Activated T-cell treated with anti-CD3 and anti-CD28 coated beads for 4 hours (primary cell): ENCODE data around the gene COLEC11.
"Not testable (repeated sequence)": the region's sequence is repeated elsewhere in the genome, so short reads cannot be mapped to it uniquely, and the experiment has no call there.

Experiments
- DNase-seq: peaks from one replicate; pipeline ENCODE4 v3.0.0-alpha.2; 2020

The COLEC11 gene

GRCh38 chr2:3606370-3607201 lies 11.7 kb downstream of the COLEC11 start:
- DNase-seq: no peak

- DNase-seq: no peak
These were observed 13.7 kb downstream of the COLEC11 start for GRCh38 chr2:3608373-3609278.

DNA sequence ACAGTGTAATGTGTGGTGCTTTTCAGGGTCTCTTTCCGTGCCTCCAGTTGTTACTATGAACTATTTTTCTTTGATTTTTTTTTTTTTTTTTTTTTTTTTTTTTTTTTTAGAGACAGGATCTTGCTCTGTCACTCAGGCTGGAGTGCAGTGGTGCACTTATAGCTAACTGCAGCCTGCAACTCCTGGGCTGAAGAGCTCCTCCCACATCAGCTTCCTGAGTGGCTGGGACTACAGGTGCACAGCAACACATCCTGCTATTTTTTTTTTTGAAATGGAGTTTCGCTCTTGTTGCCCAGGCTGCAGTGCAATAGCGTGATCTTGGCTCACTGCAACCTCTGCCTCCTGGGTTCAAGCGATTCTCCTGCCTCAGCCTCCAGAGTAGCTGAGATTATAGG lies 14.4 kb downstream of the COLEC11 start:
- not testable (repeated sequence) for DNase-seq

- no peak for DNase-seq
These were observed 15.5 kb downstream of the COLEC11 start for GRCh38 chr2:3610415-3610814.

DNA sequence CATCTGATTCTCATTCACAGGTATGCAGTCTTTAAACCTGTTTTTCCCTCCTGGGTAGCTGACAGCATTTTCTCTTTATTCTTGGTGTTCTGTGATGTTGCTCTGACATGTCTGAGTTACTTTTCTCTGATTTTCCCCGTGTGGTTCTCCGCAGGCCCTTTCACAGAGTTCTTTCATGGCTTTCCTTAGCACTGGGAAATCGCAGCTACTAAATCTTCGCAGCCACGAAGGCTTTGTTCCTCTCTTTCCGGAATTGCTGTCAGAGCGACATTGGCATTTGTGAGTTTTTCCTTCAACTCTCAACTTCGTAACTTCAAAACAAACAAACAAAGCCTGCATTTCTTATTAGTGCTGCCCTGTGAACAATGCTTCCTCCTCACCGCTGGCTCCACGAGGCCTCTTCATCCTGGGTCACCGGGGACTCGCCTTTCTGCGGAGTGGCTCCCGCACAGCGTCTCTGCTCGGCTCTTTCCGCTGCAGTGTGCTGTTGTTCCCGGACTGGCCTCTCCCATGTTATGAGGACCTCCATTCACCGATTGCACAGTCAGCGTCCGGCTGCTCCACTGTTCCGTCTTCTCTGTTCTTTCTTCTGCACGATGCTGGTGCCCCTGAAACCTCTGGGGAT lies 16.1 kb downstream of the COLEC11 start:
- DNase-seq: no peak

DNA sequence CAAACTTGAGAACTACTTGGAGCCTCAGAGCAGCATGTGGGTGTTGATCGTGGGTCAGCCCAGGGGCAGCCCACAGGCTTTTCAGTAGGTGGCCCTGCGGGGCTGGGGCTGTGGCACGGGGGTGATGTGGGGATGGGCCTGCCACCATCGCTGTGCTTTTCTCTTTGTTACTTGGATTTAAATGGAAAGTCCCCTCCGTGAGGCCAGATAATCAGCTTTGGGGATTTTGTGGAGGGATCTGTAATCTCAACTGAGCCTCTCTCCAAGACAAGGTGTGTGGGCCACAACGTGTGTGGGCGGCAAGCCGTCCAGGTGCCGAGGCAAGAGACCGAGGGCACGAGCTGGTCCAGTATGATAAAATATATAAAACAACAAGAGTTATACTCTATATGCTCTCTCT lies 16.7 kb downstream of the COLEC11 start:
- DNase-seq: no peak

- no peak for DNase-seq
These were observed 18.0 kb downstream of the COLEC11 start for GRCh38 chr2:3612639-3613523.

DNA sequence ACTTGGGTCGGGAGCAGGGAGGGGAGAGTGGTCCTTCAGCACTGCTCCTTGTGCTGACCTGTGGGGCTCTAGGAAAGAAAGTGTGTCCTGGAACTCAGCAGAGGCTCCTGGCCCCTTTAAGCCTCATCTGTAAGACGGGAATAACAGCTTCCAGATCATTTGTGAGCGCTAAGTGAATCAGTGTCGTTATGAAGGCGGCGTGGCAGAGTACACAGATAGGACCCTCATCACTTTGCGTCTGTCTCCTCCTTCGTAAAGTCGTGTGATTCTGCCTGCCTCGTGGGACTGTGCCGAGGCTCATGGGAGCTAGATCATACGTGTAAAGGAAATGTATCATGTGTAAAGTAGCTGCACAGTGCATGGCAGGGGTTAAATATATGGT lies 18.6 kb downstream of the COLEC11 start:
- no peak for DNase-seq

- not testable (repeated sequence) for DNase-seq
These were observed 19.8 kb downstream of the COLEC11 start for GRCh38 chr2:3614743-3615142.

- not testable (repeated sequence) for DNase-seq
These were observed 20.8 kb downstream of the COLEC11 start for GRCh38 chr2:3615541-3616200.

- DNase-seq: not testable (repeated sequence)
These were observed 21.7 kb downstream of the COLEC11 start for GRCh38 chr2:3616435-3617197.

- no peak for DNase-seq
These were observed 22.4 kb downstream of the COLEC11 start for GRCh38 chr2:3617198-3617890.

- DNase-seq: no peak
These were observed 23.5 kb downstream of the COLEC11 start for GRCh38 chr2:3618367-3618766.

DNA sequence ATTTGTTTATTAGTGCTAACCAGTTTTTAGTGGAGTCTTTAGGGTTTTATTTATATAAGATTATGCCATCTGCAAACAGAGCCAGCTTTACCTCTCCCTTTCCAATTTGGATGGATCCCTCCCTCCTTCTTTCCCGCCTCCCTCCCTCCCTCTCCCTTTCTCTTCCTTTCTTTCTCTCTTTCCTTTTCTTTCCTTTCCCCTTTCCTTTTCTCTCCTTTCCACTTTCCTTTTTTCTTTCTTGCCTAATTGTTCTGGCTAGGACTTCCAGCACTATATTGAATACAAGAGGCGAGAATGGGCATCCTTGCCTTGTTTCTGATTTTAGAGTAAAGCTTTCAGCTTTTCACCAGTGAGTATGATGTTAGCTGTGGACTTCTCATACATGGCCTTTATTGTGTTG lies 24.1 kb downstream of the COLEC11 start:
- DNase-seq: no peak

DNA sequence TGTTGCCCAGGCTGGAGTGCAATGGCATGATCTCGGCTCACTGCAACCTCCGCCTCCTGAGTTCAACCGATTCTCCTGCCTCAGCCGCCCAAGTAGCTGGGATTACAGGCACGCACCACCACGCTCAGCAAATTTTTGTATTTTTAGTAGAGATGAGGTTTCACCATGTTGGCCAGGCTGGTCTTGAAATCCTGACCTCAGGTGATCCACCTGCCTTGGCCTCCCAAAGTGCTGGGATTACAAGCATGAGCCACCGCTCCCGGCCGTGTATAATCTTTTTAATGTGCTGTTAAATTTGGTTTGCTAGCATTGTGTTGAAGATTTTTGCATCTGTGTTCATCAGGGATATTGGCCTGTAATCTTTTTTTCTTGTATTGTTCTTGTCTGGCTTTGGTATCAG lies 24.7 kb downstream of the COLEC11 start:
- DNase-seq: not testable (repeated sequence)

DNA sequence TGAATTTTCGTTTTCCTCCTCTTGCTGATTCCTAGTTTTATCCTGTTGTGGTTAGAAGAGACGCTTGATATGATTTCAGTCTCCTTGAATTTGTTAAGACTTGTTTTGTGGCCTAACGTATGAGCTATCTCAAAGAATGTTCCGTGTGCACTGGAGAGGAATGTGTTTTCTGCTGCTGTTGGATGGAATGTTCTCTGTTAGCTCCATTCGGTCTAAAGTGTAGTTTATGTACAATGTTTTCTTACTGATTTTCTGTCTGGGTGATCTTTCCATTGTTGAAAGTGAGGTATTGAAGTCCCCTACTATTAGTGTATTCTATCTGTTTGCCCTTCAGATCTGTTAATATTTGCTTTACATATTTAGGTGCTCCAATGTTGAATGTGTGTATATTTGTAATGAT lies 25.9 kb downstream of the COLEC11 start:
- DNase-seq: no peak

- DNase-seq: no peak
These were observed 28.1 kb downstream of the COLEC11 start for GRCh38 chr2:3622967-3623366.

- DNase-seq: no peak
These were observed 29.3 kb downstream of the COLEC11 start for GRCh38 chr2:3624059-3624794.

DNA sequence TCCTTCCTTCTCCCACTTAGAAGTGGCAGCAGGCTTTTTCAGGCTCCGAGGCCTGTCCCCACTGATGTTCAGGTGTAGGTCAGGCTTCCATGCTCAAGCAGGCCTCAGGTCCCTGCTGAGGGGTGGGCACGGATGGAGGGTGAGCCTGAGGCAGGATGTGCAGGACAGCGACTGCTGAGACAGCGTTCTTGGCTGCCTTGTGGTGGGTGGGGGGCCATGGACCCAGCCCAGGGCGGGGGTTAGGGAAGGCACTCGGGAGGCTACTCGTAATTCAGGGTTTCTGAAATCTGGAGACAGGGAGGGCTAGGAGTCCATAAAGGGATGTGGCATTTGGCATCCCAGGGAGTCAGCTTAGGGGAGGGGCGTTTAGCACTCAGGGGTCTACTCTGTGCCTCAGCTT lies 30.3 kb downstream of the COLEC11 start:
- DNase-seq: no peak
